BLaER1 treated with 17β-estradiol and CSF1 and Interleukin-3, amounts not matched to agents 10 nM and 100 nM (cell line): Measurements from ENCODE around the gene MALAT1.

Source experiments
- H3K27ac ChIP-seq, 11 experiments: shearing (Covaris generic); formaldehyde crosslinking; 2 replicates each; pipeline ENCODE4 v1.8.1; 2022
- H3K27me3 ChIP-seq, 11 experiments: shearing (Covaris generic); formaldehyde crosslinking; 2 replicates each; pipeline ENCODE4 v1.8.1; 2022
- H3K36me3 ChIP-seq, 11 experiments: shearing (Covaris generic); formaldehyde crosslinking; 2 replicates each; pipeline ENCODE4 v1.8.1; 2022
- H3K4me1 ChIP-seq, 10 experiments: shearing (Covaris generic); formaldehyde crosslinking; 2 replicates each; pipeline ENCODE4 v1.8.1; 2022
- H3K4me2 ChIP-seq, 11 experiments: shearing (Covaris generic); formaldehyde crosslinking; 2 replicates each; pipeline ENCODE4 v1.8.1; 2022
- H3K4me3 ChIP-seq, 10 experiments: shearing (Covaris generic); formaldehyde crosslinking; 2 replicates each; pipeline ENCODE4 v1.8.1; 2022
- H3K9ac ChIP-seq, 11 experiments: shearing (Covaris generic); formaldehyde crosslinking; 2 replicates each; pipeline ENCODE4 v1.8.1; 2022
- H3K9me3 ChIP-seq, 11 experiments: shearing (Covaris generic); formaldehyde crosslinking; replicated peaks in 1 of 11; 2 replicates each; pipeline ENCODE4 v1.8.1; 2022
- H4K20me1 ChIP-seq, 11 experiments: shearing (Covaris generic); formaldehyde crosslinking; 2 replicates each; pipeline ENCODE4 v1.8.1; 2022
- Cebpa-rat ChIP-seq, 11 experiments: shearing (Covaris generic); IDR thresholded peaks; 2 replicates each; pipeline ENCODE4 v1.8.1; 2022

The MALAT1 gene

GRCh38 chr11:65501472-65502273 is 2.8 kb downstream of the MALAT1 start:
- Histone ChIP-seq H3K4me2 (peak overlapping the region; percentile 65 to 98 (median 93)), H3K36me3 (peaks cover 63 to 67% (median 66%) of the 10 kb centered on the region in 11 experiments)

GRCh38 chr11:65502274-65502554 is 3.4 kb downstream of the MALAT1 start:
- peak overlapping the region; percentile 94 to 100 (median 100) for H3K27ac ChIP-seq
- peaks cover 79 to 82% (median 80%) of the 10 kb centered on the region in 11 experiments for H4K20me1 ChIP-seq
- H3K4me3 ChIP-seq, result peak overlapping the region; percentile 77 to 94 (median 90)
- peak overlapping the region; percentile 87 to 98 (median 94) for H3K4me2 ChIP-seq
- H3K36me3 ChIP-seq, result peaks cover 63 to 69% (median 67%) of the 10 kb centered on the region in 11 experiments
- no peak for TF ChIP-seq Cebpa-rat (IDR thresholded peaks at IDR 0.05)
- H3K9ac ChIP-seq, result peak overlapping the region; percentile 95 to 100 (median 98)
- peaks cover 0 to 10% (median 0%) of the 10 kb centered on the region in 11 experiments; a peak in 5 of 22 replicates for H3K9me3 ChIP-seq
- peaks cover 27 to 41% (median 36%) of the 10 kb centered on the region in 10 experiments for H3K4me1 ChIP-seq
- H3K27me3 ChIP-seq, result no peaks in the 10 kb centered on the region

More at GRCh38 chr11:65501472-65502273, 2.8 kb downstream of the MALAT1 start:
- Histone ChIP-seq H3K27ac (peak overlapping the region; percentile 94 to 100 (median 100)), H3K9me3 (peaks cover 0 to 10% (median 0%) of the 10 kb centered on the region in 11 experiments; a peak in 5 of 22 replicates), H3K4me1 (peaks cover 24 to 39% (median 34%) of the 10 kb centered on the region in 10 experiments), H3K9ac (peak overlapping the region; percentile 95 to 100 (median 98)), H3K27me3 (no peaks in the 10 kb centered on the region), H4K20me1 (peaks cover 74 to 77% (median 75%) of the 10 kb centered on the region in 11 experiments), H3K4me3 (peak overlapping the region; percentile 77 to 94 (median 90))
- no peak for TF ChIP-seq Cebpa-rat (IDR thresholded peaks at IDR 0.05)

GRCh38 chr11:65502555-65503367 is 3.9 kb downstream of the MALAT1 start:
- no peak for TF ChIP-seq Cebpa-rat (IDR thresholded peaks at IDR 0.05)
- Histone ChIP-seq H3K36me3 (peaks cover 63 to 69% (median 67%) of the 10 kb centered on the region in 11 experiments), H3K4me3 (peak overlapping the region; percentile 77 to 94 (median 90)), H4K20me1 (peaks cover 82 to 87% (median 85%) of the 10 kb centered on the region in 11 experiments), H3K9ac (peak overlapping the region; percentile 95 to 100 (median 98)), H3K4me2 (peak overlapping the region; percentile 87 to 98 (median 94)), H3K9me3 (peaks cover 0 to 10% (median 0%) of the 10 kb centered on the region in 11 experiments; a peak in 5 of 22 replicates), H3K27ac (peak overlapping the region; percentile 94 to 100 (median 100); a peak in 21 of 22 replicates), H3K4me1 (peaks cover 32 to 46% (median 41%) of the 10 kb centered on the region in 10 experiments), H3K27me3 (no peaks in the 10 kb centered on the region)

DNA sequence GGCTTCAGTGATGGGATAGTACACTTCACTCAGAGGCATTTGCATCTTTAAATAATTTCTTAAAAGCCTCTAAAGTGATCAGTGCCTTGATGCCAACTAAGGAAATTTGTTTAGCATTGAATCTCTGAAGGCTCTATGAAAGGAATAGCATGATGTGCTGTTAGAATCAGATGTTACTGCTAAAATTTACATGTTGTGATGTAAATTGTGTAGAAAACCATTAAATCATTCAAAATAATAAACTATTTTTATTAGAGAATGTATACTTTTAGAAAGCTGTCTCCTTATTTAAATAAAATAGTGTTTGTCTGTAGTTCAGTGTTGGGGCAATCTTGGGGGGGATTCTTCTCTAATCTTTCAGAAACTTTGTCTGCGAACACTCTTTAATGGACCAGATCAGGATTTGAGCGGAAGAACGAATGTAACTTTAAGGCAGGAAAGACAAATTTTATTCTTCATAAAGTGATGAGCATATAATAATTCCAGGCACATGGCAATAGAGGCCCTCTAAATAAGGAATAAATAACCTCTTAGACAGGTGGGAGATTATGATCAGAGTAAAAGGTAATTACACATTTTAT is 4.6 kb downstream of the MALAT1 start:
- Histone ChIP-seq H4K20me1 (peaks cover 82 to 87% (median 86%) of the 10 kb centered on the region in 11 experiments), H3K4me2 (peak overlapping the region; percentile 87 to 98 (median 94)), H3K9ac (peak overlapping the region; percentile 95 to 100 (median 98)), H3K36me3 (peaks cover 63 to 69% (median 67%) of the 10 kb centered on the region in 11 experiments), H3K9me3 (peaks cover 0 to 10% (median 0%) of the 10 kb centered on the region in 11 experiments; a peak in 5 of 22 replicates), H3K4me3 (peak overlapping the region; percentile 77 to 94 (median 90)), H3K27me3 (no peaks in the 10 kb centered on the region), H3K4me1 (peaks cover 34 to 46% (median 43%) of the 10 kb centered on the region in 10 experiments), H3K27ac (peak overlapping the region; percentile 94 to 100 (median 100); a peak in 21 of 22 replicates)
- no peak for TF ChIP-seq Cebpa-rat (IDR thresholded peaks at IDR 0.05)

- peaks cover 82 to 87% (median 86%) of the 10 kb centered on the region in 11 experiments for H4K20me1 ChIP-seq
- H3K4me2 ChIP-seq, result peak overlapping the region; percentile 87 to 98 (median 94)
- H3K27me3 ChIP-seq, result no peaks in the 10 kb centered on the region
- no peak for TF ChIP-seq Cebpa-rat (IDR thresholded peaks at IDR 0.05)
- peaks cover 41 to 52% (median 49%) of the 10 kb centered on the region in 10 experiments for H3K4me1 ChIP-seq
- H3K9ac ChIP-seq, result peak overlapping the region; percentile 95 to 100 (median 98)
- H3K27ac ChIP-seq, result peak overlapping the region; percentile 94 to 100 (median 100); a peak in 21 of 22 replicates
- H3K36me3 ChIP-seq, result peaks cover 63 to 69% (median 67%) of the 10 kb centered on the region in 11 experiments
- peaks cover 0 to 10% (median 0%) of the 10 kb centered on the region in 11 experiments; a peak in 5 of 22 replicates for H3K9me3 ChIP-seq
- H3K4me3 ChIP-seq, result peak overlapping the region; percentile 77 to 94 (median 90)
These were observed 5.3 kb downstream of the MALAT1 start for GRCh38 chr11:65503949-65504673.

DNA sequence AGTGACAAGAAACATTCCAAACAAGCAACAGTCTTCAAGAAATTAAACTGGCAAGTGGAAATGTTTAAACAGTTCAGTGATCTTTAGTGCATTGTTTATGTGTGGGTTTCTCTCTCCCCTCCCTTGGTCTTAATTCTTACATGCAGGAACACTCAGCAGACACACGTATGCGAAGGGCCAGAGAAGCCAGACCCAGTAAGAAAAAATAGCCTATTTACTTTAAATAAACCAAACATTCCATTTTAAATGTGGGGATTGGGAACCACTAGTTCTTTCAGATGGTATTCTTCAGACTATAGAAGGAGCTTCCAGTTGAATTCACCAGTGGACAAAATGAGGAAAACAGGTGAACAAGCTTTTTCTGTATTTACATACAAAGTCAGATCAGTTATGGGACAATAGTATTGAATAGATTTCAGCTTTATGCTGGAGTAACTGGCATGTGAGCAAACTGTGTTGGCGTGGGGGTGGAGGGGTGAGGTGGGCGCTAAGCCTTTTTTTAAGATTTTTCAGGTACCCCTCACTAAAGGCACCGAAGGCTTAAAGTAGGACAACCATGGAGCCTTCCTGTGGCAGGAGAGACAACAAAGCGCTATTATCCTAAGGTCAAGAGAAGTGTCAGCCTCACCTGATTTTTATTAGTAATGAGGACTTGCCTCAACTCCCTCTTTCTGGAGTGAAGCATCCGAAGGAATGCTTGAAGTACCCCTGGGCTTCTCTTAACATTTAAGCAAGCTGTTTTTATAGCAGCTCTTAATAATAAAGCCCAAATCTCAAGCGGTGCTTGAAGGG is 6.0 kb downstream of the MALAT1 start:
- peak overlapping the region; percentile 95 to 100 (median 98) for H3K9ac ChIP-seq
- H3K9me3 ChIP-seq, result peaks cover 0 to 10% (median 0%) of the 10 kb centered on the region in 11 experiments; a peak in 5 of 22 replicates
- peaks cover 48 to 60% (median 57%) of the 10 kb centered on the region in 10 experiments for H3K4me1 ChIP-seq
- peaks cover 74 to 80% (median 79%) of the 10 kb centered on the region in 11 experiments for H4K20me1 ChIP-seq
- no peaks in the 10 kb centered on the region for H3K27me3 ChIP-seq
- H3K4me2 ChIP-seq, result peak overlapping the region; percentile 87 to 98 (median 94)
- H3K36me3 ChIP-seq, result peaks cover 63 to 69% (median 66%) of the 10 kb centered on the region in 11 experiments
- no peak for TF ChIP-seq Cebpa-rat (IDR thresholded peaks at IDR 0.05)
- peak overlapping the region; percentile 77 to 94 (median 90) for H3K4me3 ChIP-seq
- peak overlapping the region; percentile 14 to 100 (median 100); a peak in 21 of 22 replicates for H3K27ac ChIP-seq
